ENCODE measurements around the gene LRP1B. TPM values are rescaled to one million over a fixed set of nuclear protein-coding genes. Genes with fewer than 3 reads are reported as not detected.

LRP1B gene
- total RNA-seq, 3 donors from 2014 or later: 2.3 to 29.8 (median 21.8) TPM

GRCh38 chr2:140262908-140263307, 1867.9 kb downstream of the LRP1B start:
- Histone ChIP-seq H3K9me3 (no peaks in the 10 kb centered on the region), H3K27ac (no peak overlapping the region), H3K4me3 (no peak overlapping the region), H3K27me3 (no peaks in the 10 kb centered on the region), H3K4me1 (no peaks in the 10 kb centered on the region), H3K36me3 (no peaks in the 10 kb centered on the region)
- TF ChIP-seq CTCF (IDR thresholded peaks at IDR 0.05): no peak
- TF ChIP-seq POLR2A (IDR thresholded peaks at IDR 0.05): no peak
- no peak for TF ChIP-seq POLR2AphosphoS5 (IDR thresholded peaks at IDR 0.05)
- intact Hi-C loops (cut with DNase I; ENCODE audit: low total_unique reads): no loop called here
- no peak for DNase-seq (ENCODE audit: low spot score in 2 of 2)

- Histone ChIP-seq H3K9me3 (no peaks in the 10 kb centered on the region), H3K27ac (peak overlapping the region in 1 of 2 donors; percentile 61), H3K36me3 (no peaks in the 10 kb centered on the region), H3K4me3 (no peak overlapping the region), H3K27me3 (no peaks in the 10 kb centered on the region), H3K4me1 (no peaks in the 10 kb centered on the region)
- no peak for DNase-seq (ENCODE audit: low spot score in 2 of 2)
- intact Hi-C loops (cut with DNase I; ENCODE audit: low total_unique reads): no loop called here
- TF ChIP-seq POLR2A (IDR thresholded peaks at IDR 0.05) (no peak), CTCF (IDR thresholded peaks at IDR 0.05) (no peak), POLR2AphosphoS5 (IDR thresholded peaks at IDR 0.05) (no peak)
Observed at GRCh38 chr2:140257692-140258300, 1873.0 kb downstream of the LRP1B start.

- TF ChIP-seq CTCF (IDR thresholded peaks at IDR 0.05): no peak
- TF ChIP-seq POLR2A (IDR thresholded peaks at IDR 0.05): no peak
- no peak for TF ChIP-seq POLR2AphosphoS5 (IDR thresholded peaks at IDR 0.05)
- DNase-seq (ENCODE audit: low spot score in 2 of 2): no peak
- Histone ChIP-seq H3K4me1 (no peaks in the 10 kb centered on the region), H3K27ac (no peak overlapping the region), H3K4me3 (no peak overlapping the region), H3K36me3 (no peaks in the 10 kb centered on the region), H3K9me3 (no peaks in the 10 kb centered on the region), H3K27me3 (no peaks in the 10 kb centered on the region)
- intact Hi-C loops (cut with DNase I; ENCODE audit: low total_unique reads): no loop called here
Observed at GRCh38 chr2:140256080-140256479, 1874.7 kb downstream of the LRP1B start.

- intact Hi-C loops (cut with DNase I; ENCODE audit: low total_unique reads): no loop called here
- Histone ChIP-seq H3K4me1 (no peaks in the 10 kb centered on the region), H3K27ac (no peak overlapping the region), H3K36me3 (no peaks in the 10 kb centered on the region), H3K27me3 (no peaks in the 10 kb centered on the region), H3K4me3 (no peak overlapping the region), H3K9me3 (no peaks in the 10 kb centered on the region)
- no peak for TF ChIP-seq POLR2A (IDR thresholded peaks at IDR 0.05)
- no peak for TF ChIP-seq CTCF (IDR thresholded peaks at IDR 0.05)
- no peak for TF ChIP-seq POLR2AphosphoS5 (IDR thresholded peaks at IDR 0.05)
- DNase-seq (ENCODE audit: low spot score in 2 of 2): no peak
Observed at GRCh38 chr2:140249821-140250220, 1881.0 kb downstream of the LRP1B start.

GRCh38 chr2:140248623-140249022, 1882.2 kb downstream of the LRP1B start:
- H3K9me3 ChIP-seq: no peaks in the 10 kb centered on the region
- TF ChIP-seq POLR2AphosphoS5 (IDR thresholded peaks at IDR 0.05) (no peak), CTCF (IDR thresholded peaks at IDR 0.05) (no peak), POLR2A (IDR thresholded peaks at IDR 0.05) (no peak)
- H3K4me1 ChIP-seq: no peaks in the 10 kb centered on the region
- H3K27me3 ChIP-seq: no peaks in the 10 kb centered on the region
- intact Hi-C loops (cut with DNase I; ENCODE audit: low total_unique reads): no loop called here
- no peaks in the 10 kb centered on the region for H3K36me3 ChIP-seq
- no peak for DNase-seq (ENCODE audit: low spot score in 2 of 2)
- no peak overlapping the region for H3K27ac ChIP-seq
- no peak overlapping the region for H3K4me3 ChIP-seq

Measured in breast epithelium (tissue), 4 donors.